Measurements from ENCODE around the gene C2orf76.
"Not testable (repeated sequence)": the region's sequence is repeated elsewhere in the genome, so short reads cannot be mapped to it uniquely, and the experiment has no call there.

The C2orf76 gene

GRCh38 chr2:119366649-119367471 lies at the start of gene C2orf76, which contains the start of gene DBI:
Gene C2orf76 (minus strand): TSS chr2:119366834. CDS start chr2:119339959, 26,875 bp downstream.
Gene DBI (plus strand): TSS chr2:119366977. CDS start chr2:119367052, 75 bp downstream.
- DNase-seq = peak; percentile 88

- no peak for DNase-seq
Observed at GRCh38 chr2:119415630-119416029, 49.0 kb upstream of the C2orf76 start.

- DNase-seq = no peak
Observed at GRCh38 chr2:119414894-119415293, 48.3 kb upstream of the C2orf76 start.

GRCh38 chr2:119409506-119409905 lies 42.9 kb upstream of the C2orf76 start:
- no peak for DNase-seq

GRCh38 chr2:119408221-119408619 lies 41.6 kb upstream of the C2orf76 start:
- DNase-seq = no peak

GRCh38 chr2:119407430-119408220 lies 41.0 kb upstream of the C2orf76 start:
- DNase-seq = no peak

GRCh38 chr2:119405151-119405550 lies 38.5 kb upstream of the C2orf76 start:
- DNase-seq = no peak

GRCh38 chr2:119403618-119404017 lies 37.0 kb upstream of the C2orf76 start:
- not testable (repeated sequence) for DNase-seq

- no peak for DNase-seq
Observed at GRCh38 chr2:119402645-119403560, 36.3 kb upstream of the C2orf76 start.

GRCh38 chr2:119402106-119402505 lies 35.5 kb upstream of the C2orf76 start:
- no peak for DNase-seq

- no peak for DNase-seq
Observed at GRCh38 chr2:119397196-119397595, 30.6 kb upstream of the C2orf76 start.

GRCh38 chr2:119393971-119394748 lies 27.5 kb upstream of the C2orf76 start:
- no peak for DNase-seq

GRCh38 chr2:119389615-119390306 lies 23.1 kb upstream of the C2orf76 start:
- no peak for DNase-seq

- no peak for DNase-seq
Observed at GRCh38 chr2:119387381-119388129, 20.9 kb upstream of the C2orf76 start.

- DNase-seq = no peak
Observed at GRCh38 chr2:119385466-119385865, 18.8 kb upstream of the C2orf76 start.

GRCh38 chr2:119384971-119385370 lies 18.3 kb upstream of the C2orf76 start:
- DNase-seq = no peak

- no peak for DNase-seq
Observed at GRCh38 chr2:119383410-119384140, 16.9 kb upstream of the C2orf76 start.

GRCh38 chr2:119378566-119378965 lies 11.9 kb upstream of the C2orf76 start:
- DNase-seq = no peak

GRCh38 chr2:119377993-119378345 lies 11.3 kb upstream of the C2orf76 start:
- no peak for DNase-seq

Measured in T1000 (cell line).